GM18870 (cell line): ENCODE measurements around the gene CST9.

Source experiments
- ATAC-seq: cut with Tn5 transposase; IDR thresholded peaks from one replicate; pipeline ENCODE4 v1.9.1; 2021; ENCODE audit warnings: moderate library complexity; ENCODE audit not compliant: unreplicated experiment

Gene CST9, protein sequence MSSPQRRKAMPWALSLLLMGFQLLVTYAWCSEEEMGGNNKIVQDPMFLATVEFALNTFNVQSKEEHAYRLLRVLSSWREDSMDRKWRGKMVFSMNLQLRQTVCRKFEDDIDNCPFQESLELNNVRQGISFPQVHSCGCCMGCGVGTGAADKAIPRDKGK

DNA sequence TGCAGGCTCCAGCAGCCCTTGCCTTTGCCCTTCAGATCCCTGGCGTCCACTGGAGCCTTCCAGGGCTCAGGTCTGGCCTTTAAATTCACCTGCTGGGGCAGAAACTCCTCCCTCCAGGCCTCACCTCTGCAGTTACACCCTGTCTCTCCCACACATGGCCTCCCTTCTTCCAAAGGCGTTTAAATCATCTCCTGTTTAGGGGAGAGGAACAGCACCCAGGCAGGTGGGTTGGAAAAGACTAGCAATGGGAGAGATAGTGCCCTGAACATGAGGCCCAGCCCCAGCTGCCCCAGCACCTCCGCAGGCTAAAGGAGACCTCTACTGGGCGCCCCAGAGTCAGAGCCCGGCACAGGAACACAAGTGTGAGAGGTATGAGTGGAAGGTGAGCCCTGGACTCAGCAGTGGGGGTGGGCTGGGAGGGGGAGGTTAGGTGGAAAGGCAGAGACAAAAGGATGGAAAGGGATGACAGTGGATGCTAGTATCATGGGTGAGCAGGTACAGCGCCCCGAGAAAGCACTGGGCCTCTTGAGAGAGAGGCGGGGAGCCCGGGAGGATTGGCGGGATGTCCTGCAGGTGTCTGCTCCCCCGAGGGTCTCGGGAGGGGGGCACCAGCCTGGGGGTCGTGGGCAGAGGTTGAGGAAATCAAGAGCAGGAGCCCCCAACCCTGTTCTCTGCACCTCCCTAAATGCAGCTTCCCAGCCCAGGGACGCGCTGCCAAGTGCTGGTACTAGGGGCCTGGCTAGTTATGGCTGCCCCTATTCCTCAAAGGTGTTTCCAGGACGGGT lies at the start of gene CST9:
Gene CST9, minus strand, starts transcription at position 51 of the 785 bp plus-strand sequence. CDS start 53 bp downstream, outside the sequence.
- ATAC-seq = no peak

DNA sequence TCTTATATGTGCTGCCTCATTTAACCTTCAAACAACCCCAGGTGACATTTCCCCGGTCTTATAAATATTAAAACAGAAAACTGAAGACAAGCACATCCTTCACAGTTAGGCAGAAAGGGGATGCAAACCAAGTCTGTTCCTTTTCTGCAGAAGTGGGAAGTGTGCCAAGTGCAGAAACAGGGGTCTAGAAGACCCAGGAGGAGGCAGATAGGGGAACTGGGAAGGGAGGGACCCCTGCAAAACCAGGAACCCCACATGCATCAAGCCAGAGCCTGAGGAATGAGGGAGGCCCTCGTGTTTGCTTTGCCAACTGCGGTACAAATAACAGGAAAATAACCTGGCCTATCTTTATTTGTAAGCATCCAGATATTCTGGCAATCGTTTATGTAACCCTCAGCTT lies 49.0 kb upstream of the CST9 start:
- no peak for ATAC-seq

DNA sequence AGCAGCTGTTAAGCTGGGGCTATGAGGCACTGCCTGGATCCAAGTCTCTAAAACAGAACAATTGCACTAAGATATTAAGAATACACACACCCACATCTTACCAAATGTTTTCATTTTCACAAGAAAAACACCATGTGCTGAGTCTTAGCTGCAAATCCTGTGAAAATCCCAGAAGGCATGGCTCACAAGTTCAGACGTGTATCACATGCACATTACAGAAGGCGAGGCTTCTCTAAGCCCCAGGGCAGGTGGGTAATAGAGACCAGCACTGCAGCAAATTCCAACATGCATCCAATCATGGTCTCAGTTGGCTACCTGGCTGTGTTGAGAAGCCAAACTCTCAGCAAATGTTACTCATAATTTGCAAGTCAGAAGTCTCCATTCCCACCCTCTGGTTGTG lies 48.3 kb upstream of the CST9 start:
- no peak for ATAC-seq

DNA sequence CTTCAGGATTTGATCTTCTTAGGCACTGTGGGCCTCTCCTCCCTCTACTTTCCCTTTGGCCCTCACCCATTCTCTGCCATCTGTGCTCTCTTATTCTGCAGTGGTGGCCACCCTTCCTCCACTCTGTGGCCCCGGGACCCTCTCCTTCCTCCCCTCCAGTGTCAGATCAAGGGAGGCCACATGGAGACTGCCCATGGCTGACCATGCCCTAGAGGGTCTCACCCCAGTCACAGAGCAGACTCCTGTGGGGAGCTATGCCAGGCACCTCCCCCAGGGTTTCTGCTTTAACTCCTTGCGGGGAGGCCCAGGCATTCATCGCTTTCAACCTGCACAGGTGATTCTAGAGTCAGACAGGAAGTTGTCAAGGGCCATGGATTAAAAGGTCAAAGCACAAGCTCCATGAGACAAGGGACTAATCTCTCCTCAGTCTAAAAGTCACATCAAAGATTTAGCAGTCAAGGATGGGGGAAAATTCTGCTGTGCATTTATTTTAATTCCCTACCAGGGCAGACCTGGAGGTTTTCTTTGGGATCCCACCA lies 47.8 kb upstream of the CST9 start:
- no peak for ATAC-seq

DNA sequence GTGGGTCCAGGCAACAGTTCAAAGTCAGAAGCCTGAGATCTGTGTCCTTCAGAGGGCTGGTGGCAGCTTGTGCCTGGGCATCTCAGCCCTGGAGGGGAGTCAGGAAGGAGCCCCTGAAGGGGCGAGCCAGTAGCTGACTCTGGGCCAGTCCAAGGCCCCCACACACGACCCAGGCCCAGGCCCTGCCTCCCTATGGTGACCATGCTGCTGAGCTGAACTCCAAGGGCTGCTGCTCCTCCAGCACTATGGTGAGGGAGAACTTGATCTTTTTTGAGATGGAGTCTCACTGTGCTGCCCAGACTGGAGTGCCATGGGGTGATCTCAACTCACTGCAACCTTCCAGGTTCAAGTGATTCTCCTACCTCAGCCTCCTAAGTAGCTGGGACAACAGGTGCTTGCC lies 47.2 kb upstream of the CST9 start:
- ATAC-seq = no peak

DNA sequence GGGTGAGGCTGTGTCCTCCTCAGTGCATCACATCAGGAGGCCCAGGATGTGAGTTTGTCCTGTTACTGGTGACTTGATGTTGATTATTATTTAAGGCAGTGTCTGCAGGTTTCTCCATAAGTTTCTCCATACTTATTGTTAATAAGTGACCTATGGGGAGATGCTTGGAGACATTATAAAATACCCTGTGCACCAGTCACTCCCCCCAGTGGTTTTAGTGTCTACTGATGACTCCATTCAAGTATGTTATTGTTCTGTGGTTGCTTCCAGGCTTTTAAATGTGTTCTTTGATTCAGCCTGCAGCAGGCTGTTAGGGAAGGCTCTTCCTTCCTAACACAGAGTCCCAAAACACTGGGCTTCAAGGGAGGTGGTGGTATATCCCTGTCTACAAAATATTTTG lies 46.7 kb upstream of the CST9 start:
- ATAC-seq = no peak

DNA sequence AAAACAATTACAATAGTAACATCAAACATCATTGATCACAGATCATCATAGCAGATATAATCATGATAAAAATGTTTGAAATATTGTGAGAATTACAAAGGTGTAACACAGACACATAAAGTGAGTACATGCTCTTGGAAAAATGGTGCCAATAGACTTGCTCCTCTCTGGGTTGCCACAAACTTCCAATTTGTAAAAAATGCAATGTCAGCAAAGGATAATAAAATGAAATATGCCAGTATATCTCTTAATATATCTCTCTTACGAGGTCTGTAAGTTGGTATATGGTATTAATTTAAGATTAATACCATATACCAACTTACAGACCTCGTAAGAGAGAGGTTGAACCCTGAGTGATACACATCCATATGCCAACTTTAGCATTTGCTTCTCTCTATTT lies 45.4 kb upstream of the CST9 start:
- ATAC-seq = no peak

DNA sequence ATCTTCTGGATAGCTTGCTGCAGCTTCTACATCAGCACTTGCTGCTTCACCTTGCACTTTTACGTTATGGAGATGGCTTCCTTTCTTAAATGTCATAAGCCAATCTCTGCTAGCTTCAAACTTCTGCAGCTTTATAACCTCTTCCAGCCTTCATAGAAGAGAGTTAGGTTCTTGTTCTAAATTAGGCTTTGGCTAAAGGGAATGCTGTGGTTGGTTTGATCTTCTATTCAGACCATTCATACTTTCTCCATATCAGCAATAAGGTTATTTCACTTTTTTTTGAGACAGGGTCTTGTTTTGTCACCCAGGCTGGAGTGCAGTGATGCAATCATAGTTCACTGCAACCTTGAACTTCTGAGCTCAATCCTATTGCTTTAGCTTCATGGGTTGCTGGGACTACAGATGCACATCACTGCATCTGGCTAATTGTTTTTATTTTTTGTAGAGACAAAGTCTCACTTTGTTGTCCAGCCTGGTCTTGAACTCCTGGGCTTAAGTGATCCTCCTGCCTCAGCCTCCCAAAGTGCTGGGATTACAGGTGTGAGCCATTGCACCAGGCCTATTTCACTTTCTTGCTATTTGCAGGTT lies 44.2 kb upstream of the CST9 start:
- ATAC-seq = no peak

DNA sequence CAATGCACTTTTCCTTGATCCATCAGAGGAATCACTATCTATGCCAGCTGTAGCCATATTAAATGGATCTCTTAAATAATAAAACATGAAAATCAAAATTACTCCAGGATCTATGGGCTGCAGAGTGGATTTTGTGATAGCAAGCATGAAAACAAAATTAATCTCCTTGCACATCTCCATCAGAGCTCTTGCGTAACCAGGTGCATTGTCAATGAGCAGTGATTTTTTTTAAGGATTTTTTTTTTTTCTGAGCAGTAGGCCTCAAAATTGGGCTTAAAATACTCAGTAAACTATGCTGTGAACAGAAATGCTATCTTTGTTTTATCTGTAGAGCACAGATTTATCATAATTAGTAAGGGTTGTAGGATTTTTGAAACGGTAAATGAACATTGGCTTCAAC lies 43.5 kb upstream of the CST9 start:
- ATAC-seq = no peak

DNA sequence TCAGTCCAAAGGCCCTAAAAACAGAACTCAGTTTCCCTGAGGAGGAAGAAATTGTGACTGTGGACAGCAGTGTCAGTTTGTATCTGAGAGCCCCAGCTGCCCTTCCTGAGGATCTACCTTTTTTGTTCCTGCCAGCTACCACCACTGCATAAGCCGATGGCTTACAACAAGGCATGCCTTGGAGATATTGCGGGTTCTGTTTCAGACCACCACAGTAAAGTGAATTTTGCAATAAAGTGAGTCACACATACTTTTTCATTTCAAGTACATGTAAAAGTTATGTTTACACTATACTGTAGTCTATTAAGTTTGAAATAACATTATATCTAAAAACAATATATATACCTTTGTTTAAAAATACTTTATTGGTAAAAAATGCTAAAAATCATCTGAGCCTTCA lies 41.6 kb upstream of the CST9 start:
- ATAC-seq = no peak

DNA sequence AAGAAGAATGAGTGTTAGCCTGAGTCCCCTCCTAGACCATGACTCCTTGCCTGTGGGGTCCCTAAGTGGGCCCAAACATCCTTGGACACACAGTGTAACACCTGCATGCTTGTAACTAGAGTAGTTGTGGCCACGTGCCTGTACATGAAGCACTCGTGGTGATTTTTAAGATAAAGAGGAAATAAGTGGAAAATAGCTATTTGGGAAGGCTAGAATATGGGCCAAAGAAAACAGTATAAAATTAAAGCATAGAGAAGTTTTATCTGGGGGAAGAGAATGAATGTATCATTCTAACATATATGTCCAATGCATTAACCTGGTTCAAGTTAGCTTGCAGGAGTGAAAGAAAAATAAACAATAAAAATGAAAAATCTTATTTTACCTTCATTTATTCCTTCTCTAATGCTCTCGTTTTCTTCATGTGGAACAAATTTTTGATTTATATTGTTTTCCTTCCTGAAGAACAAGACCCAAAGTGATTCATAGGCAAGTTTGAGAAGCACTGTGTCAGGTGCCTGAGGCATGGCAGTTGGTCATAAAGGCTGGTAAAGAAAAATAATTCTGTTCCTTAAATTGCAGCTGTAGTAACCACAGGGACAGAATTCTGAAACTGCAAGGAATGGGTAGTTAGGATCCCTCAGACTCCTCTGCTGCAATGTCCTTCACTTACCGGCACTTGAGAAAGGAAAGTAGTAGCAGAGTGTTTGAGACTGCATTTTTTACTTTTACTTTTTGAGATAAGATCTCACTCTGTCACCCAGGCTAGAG lies 40.6 kb upstream of the CST9 start:
- no peak for ATAC-seq

DNA sequence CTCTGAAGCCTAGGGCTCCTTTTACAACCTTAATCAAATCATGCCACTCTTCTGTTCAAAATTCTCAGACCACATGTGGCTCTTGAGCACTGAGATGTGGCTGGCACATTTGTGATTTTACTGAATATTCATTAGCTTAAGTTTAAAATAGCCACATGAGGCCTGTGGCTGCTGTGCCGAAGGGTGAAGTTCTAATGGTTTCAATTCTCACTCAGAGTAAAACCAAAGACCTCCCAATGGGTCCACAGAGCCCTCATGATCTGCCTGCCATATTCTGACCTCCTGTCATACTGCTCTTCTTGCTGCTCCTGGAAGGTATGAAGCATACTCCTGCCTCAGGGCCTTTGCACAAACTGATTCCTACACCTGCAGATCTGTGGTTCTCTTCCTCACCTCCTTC lies 39.9 kb upstream of the CST9 start:
- ATAC-seq = no peak

DNA sequence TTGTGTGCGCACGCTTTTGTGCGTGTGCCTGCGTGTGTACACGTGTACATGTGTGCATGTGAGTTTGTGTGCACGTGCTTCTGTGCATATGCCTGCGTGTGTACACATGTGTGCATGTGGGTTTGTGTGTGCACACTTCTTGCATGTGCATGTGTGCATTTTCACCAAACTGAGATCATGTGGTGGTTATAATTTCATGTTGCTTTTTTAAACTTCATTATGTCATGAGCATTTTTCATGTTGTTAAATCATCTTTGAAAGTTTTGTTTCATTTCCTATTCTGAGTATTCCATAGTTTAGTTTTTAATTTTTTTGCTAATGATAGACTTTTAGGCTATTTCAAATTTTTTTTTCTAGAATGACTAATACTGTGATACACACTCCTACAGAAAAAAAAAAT lies 38.4 kb upstream of the CST9 start:
- ATAC-seq = no peak

DNA sequence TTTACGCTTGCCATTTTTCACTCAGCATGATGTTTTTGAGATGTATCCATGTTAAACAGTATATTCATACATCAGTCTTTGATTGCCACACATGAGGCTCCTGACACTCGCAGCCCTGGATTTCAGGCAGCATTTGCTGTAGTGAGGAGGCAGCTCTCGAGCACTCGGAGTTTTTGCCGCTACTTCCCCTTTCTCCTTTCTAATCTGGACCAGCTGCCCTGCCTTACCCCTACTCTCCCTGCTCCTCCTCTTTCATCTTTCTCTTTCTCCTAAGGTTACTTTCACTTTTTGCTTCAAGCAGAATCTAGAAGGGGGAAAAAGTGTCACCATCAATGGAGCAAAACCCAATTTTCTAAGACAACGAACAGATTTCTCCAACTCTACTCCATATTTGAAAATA lies 37.9 kb upstream of the CST9 start:
- ATAC-seq = no peak

DNA sequence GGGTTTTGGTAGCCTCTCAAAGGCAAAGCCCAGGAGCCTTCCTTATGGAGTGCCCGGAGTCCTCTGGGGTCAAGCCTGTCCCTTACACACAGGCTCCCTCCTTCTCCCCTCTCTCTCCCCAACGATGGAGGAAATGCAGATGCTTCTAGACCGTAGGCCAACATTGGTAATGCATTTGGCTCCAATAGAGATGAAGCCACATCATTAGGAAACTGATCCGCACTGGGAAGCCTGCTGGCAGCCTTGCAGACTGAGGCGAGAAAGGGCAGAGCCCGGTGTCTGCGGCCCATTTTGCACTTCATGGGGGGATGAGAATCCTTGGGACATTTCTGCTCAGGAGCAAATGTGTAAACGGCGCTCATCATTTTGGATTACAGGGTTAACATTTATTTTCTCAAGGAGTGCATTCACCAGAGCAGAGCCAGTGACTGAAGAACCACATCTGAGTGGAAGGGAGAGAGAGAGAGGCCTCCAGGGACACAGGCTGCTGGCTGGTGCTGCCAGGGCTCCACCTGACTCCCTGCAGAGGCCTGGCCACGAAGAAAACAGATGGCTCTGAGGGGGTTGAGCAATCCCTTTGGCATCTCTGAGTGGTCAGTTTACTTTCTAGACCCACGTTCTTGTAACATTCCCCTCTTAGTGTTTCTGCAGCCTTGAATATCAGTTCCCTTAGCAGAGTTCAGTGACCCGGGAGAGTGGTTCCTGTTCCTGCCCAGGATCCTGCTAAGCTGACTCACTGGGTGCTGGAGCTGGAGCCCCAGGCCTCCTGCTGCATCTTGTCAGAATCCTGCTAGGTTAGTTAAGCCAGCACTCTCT lies 36.4 kb upstream of the CST9 start:
- ATAC-seq = no peak

DNA sequence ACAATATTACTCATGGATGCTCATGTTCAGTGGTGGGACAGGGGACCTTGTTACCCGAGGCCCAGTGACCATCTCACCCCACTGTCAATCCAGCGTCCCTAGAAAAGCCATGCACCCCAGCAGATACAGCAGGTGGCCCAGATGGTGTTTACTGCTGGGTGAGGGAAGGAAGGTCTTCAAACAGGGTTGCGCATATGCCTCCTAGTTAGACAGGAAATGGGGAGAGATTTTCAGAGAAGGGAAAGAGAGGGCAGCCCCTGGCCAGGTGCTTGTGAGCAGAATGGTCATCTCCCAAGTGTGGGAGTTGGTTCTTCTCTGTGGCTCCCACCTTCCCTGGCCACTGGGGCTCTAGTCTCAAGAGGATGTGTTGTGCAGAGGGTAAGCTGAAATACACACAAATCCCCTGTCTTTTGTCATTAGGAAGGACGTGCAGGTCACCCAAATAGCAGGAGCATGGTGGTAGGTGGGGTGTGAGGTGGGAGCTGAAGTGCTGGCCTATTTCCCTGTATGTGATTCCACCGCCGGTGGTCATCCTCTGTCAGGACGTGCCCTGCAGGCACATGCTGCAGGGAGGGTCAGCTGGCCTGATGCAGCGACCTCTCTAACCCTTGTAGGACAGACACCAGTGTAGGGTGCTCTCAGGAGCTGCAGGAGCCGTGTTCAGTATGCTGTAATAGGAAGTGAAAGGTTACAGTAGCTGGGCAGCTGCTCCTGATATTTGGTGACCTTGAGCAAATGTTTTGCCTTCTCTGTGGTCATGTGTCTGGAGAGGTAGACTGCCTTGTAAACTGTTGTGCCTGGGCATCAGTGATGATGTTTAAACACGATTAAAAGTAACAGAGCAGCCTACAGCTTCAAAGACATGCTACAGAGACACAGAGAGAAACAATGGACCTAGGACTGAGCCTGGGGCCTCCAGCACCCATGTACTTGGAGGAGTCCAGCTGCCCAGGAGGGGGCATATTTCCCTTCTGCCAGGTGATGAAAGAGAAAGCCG lies 35.3 kb upstream of the CST9 start:
- ATAC-seq = no peak

DNA sequence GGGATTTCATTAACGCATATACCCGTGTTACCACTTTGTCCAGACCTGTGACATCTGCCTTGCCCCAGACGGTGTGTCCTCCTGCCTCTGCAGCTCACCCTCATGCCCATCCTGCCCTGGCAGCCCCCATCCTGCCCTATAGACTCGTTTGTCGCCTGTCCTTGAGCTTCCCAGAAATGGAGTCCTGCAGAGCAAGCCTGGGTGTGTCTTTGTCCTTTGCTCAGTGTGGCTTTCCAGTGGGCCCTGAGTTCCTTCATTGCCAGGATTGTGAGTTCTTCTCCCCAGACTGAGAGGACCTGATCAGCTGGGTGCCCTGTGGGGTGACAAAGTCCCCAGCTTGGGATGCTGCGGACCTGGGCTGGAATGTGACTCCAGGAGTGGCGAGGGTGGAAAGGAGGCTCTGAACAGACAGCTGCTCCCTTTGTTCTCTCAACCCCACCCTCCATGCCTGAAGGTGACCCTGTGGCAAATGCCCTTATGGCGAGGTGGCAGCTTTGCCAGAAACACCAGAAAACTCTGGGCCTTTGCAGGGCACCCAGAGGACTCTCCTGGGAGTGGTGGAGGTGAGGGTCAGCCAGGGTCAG lies 34.4 kb upstream of the CST9 start:
- no peak for ATAC-seq

DNA sequence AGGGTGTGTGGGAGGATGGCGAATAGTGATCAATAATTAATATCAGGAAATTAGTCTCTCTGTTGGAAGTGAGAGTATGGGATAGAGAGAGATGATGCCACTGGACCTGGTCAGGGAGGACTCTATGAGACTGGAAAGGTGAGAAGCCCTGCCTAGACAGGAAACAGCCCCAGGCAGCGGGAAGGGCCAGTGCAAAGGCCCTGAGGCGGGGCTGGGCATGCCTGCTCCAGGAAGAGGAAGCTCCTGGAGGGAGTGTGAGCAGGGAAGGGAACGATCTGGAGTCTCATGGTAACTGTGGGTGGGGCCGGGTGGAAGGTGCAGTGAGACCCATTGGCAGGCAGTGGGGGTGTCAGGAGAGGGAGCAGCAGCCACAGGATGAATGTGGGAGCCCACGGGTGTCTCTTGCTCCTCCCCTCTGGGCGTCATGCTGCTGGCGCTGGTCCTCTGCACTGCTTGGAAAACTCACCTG lies 33.8 kb upstream of the CST9 start:
- ATAC-seq = no peak

DNA sequence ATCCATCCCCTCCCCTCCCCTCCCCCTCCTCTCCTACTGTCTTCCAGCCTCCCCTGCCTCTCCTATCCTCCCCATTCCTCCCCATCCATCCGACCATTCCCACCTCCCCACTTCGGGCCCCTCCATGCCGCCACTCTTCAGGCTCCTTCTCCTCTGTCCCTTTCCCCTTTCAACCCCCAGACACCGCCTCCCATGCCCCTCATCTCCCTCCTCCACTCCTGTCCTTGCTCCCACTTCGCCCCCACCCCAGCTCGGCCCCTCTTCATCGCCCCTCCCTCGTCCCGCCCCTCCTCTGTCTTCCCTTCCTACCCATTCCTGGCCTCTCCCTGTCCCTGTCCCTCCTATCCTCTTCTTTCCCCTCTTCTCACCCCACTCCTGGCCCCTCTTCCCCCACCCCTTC lies 32.6 kb upstream of the CST9 start:
- no peak for ATAC-seq
